Immature natural killer cell (primary cell): ENCODE results near the gene TBC1D8. TPM values are rescaled to one million over a fixed set of nuclear protein-coding genes. Genes with fewer than 3 reads are reported as not detected.

Source experiments
- DNase-seq, 3 donors: peaks; one replicate each; pipeline ENCODE4 v3.0.0; 2022; ENCODE audit warnings: mixed read lengths in 1 of 3
- H3K27ac Mint-ChIP-seq, 6 donors: one replicate each; pipeline ENCODE4 v1.8.0; 2020; ENCODE audit warnings: mixed read lengths in 6 of 6, mild to moderate bottlenecking in 5 of 6, inconsistent platforms in 4 of 6, moderate library complexity in 3 of 6
- H3K27me3 Mint-ChIP-seq, 3 donors: one replicate each; pipeline ENCODE4 v1.8.0; 2020 to 2021; ENCODE audit warnings: low read depth in 3 of 3, mild to moderate bottlenecking in 3 of 3, mixed read lengths in 3 of 3, moderate library complexity in 3 of 3, inconsistent platforms in 1 of 3
- H3K36me3 Mint-ChIP-seq, 3 donors: one replicate each; pipeline ENCODE4 v1.8.0; 2020; ENCODE audit warnings: mixed read lengths in 3 of 3, inconsistent platforms in 2 of 3, mild to moderate bottlenecking in 2 of 3
- H3K4me1 Mint-ChIP-seq, 2 donors: one replicate each; pipeline ENCODE4 v1.8.0; 2020; ENCODE audit warnings: inconsistent platforms in 2 of 2, mild to moderate bottlenecking in 2 of 2, mixed read lengths in 2 of 2, moderate library complexity in 1 of 2
- H3K4me3 Mint-ChIP-seq, 5 donors: one replicate each; pipeline ENCODE4 v1.8.0; 2020; ENCODE audit warnings: mild to moderate bottlenecking in 5 of 5, mixed read lengths in 5 of 5, inconsistent platforms in 3 of 5, moderate library complexity in 3 of 5
- H3K9me3 Mint-ChIP-seq, 6 donors: one replicate each; pipeline ENCODE4 v1.8.0; 2020; ENCODE audit warnings: mild to moderate bottlenecking in 6 of 6, mixed read lengths in 6 of 6, inconsistent platforms in 4 of 6, moderate library complexity in 3 of 6
- polyA plus RNA-seq, 3 donors: library from polyadenylated mRNA; unstranded; fragments of 300-500 nt; fragmentation: Illumina TruSeq; gene quantifications; one replicate each; pipeline ENCODE4 v1.2.3, GENCODE V29; 2021

The TBC1D8 gene
- polyA plus RNA-seq, 3 donors from 2014 or later, result 0.17 to 0.64 TPM; not detected in 1

- Mint-ChIP-seq H3K36me3 (no peaks in the 10 kb centered on the region), H3K27me3 (peaks cover 4 to 15% (median 10%) of the 10 kb centered on the region in 3 donors), H3K27ac (no peak overlapping the region), H3K9me3 (no peaks in the 10 kb centered on the region), H3K4me3 (no peak overlapping the region), H3K4me1 (peaks cover 10 to 12% of the 10 kb centered on the region in 2 donors)
- DNase-seq, result no peak
These were observed 30.8 kb downstream of the TBC1D8 start for GRCh38 chr2:101120124-101120996.

DNA sequence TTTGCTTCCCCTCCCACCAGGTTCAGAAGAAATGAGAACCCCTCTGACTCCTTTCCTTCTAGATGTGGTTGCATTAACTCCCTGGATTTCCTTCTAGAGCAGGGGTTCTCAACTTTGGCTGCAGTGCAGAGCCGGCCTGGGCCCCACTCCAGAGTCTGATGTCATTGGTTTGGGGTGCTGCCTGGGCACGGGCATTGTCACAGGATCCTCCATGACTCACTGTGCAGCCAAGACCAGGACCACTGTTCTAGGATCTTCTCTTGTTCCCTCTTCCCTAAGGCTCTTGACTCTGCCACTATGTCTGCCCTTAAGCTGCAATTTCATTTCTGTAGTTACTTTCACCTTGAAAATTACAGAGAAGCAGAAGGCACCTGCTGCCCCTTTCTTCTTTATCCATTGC, 31.8 kb downstream of the TBC1D8 start:
- Mint-ChIP-seq H3K27me3 (peaks cover 7 to 19% (median 10%) of the 10 kb centered on the region in 3 donors), H3K4me1 (peaks cover 1 to 3% of the 10 kb centered on the region in 2 donors), H3K36me3 (no peaks in the 10 kb centered on the region), H3K4me3 (no peak overlapping the region), H3K27ac (no peak overlapping the region), H3K9me3 (no peaks in the 10 kb centered on the region)
- no peak for DNase-seq

- no peaks in the 10 kb centered on the region for H3K9me3 Mint-ChIP-seq
- H3K27ac Mint-ChIP-seq, result no peak overlapping the region
- no peaks in the 10 kb centered on the region for H3K36me3 Mint-ChIP-seq
- H3K4me3 Mint-ChIP-seq, result no peak overlapping the region
- peaks cover 0 to 1% of the 10 kb centered on the region in 2 donors for H3K4me1 Mint-ChIP-seq
- no peak for DNase-seq
- peaks cover 8 to 27% (median 11%) of the 10 kb centered on the region in 3 donors for H3K27me3 Mint-ChIP-seq
These were observed 34.2 kb downstream of the TBC1D8 start for GRCh38 chr2:101116841-101117552.

DNA sequence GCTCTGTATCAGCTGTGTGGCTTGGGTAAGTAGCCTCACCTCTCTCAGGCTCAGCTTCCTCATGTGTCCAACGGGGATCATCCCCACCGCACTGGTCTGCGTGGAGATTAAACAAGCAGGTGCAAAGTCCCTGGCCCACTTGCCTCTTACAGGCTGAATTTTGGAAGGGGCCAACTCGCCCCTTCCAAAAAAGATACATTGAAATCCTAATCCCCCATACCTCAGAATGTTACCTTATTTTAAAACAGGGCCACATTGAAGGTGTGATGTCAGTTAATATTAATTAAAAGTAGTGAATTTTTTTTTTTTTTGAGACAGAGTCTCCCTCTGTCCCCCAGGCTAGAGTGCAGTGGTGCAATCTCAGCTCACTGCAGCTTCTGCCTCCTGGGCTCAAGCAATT, 34.8 kb downstream of the TBC1D8 start:
- Mint-ChIP-seq H3K4me3 (no peak overlapping the region), H3K27ac (no peak overlapping the region), H3K36me3 (no peaks in the 10 kb centered on the region), H3K27me3 (peaks cover 8 to 30% (median 13%) of the 10 kb centered on the region in 3 donors), H3K9me3 (no peaks in the 10 kb centered on the region), H3K4me1 (peaks cover 0 to 8% of the 10 kb centered on the region in 2 donors)
- DNase-seq, result no peak

- DNase-seq, result no peak
- Mint-ChIP-seq H3K4me3 (no peak overlapping the region), H3K9me3 (no peaks in the 10 kb centered on the region), H3K27me3 (peaks cover 8 to 32% (median 16%) of the 10 kb centered on the region in 3 donors), H3K27ac (no peak overlapping the region), H3K4me1 (peaks cover 0 to 14% of the 10 kb centered on the region in 2 donors), H3K36me3 (no peaks in the 10 kb centered on the region)
These were observed 35.5 kb downstream of the TBC1D8 start for GRCh38 chr2:101115664-101116063.

- no peak for DNase-seq
- Mint-ChIP-seq H3K9me3 (no peaks in the 10 kb centered on the region), H3K27me3 (peaks cover 8 to 29% (median 18%) of the 10 kb centered on the region in 3 donors), H3K36me3 (no peaks in the 10 kb centered on the region), H3K27ac (no peak overlapping the region), H3K4me1 (peaks cover 7 to 22% of the 10 kb centered on the region in 2 donors), H3K4me3 (no peak overlapping the region)
These were observed 36.4 kb downstream of the TBC1D8 start for GRCh38 chr2:101114815-101115214.

DNA sequence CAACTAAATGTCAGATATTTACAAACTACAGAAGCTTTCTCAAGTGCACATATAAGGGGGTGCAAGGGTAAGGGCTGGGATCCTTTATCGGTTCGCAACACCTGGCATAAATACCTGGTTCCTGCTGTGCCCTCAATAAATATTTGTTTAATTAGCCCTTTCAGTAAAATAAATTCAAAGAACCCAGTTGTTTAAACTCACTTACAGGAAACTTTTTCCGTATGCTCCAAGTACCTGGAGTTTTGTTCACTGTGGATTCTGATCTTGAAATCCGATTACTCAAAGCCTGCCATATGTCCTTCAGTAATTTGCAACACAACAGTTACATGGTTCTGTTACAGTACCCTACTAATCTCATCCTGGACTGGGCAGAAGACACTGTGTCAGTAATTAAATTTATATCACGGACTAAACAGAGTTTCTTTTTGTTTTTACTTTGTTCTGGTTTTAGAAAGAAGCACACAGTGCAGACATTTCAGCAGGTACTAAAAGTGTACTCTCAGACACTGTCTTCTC, 36.9 kb downstream of the TBC1D8 start:
- peaks cover 7 to 27% (median 18%) of the 10 kb centered on the region in 3 donors for H3K27me3 Mint-ChIP-seq
- H3K4me3 Mint-ChIP-seq, result no peak overlapping the region
- no peaks in the 10 kb centered on the region for H3K36me3 Mint-ChIP-seq
- DNase-seq, result no peak
- H3K27ac Mint-ChIP-seq, result no peak overlapping the region
- H3K9me3 Mint-ChIP-seq, result no peaks in the 10 kb centered on the region
- peaks cover 11 to 27% of the 10 kb centered on the region in 2 donors for H3K4me1 Mint-ChIP-seq

DNA sequence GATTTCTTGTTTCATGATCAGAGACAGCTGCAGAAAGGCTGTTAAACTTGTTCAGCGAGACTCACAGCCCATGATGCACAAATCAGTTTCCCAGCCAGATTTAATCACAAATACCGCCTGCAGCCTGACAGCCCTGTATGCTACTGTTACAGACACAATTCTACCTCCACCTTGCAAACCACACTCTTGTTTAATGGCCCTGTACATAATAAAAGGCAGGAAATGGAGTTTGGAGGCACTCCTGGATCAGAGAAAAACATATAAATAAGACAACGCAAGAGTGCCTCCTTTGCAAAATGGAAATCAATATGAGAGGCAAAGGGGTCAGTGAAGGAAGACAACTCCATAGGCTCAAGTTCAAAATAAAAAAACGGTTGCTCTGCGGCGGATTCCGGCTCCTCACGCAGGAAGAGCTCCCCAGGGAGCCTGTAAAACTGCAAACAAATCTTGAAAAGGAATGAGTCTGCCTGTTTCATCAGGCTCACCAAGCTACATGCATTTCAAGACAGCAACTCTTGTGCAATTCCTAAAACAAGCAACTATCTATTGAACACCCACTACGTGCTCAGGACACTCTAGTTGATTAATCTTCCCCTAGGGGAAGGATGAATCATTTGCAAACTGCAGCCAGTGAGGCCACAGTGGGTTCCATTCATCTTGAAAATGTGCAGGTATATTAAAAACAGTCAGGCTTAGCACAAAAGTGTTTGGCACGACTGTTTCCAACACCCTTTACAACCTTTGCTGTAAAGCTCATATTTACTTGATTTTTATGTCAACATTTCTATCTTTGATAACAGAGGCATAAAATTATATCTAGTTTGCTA, 37.5 kb downstream of the TBC1D8 start:
- Mint-ChIP-seq H3K4me3 (no peak overlapping the region), H3K9me3 (peaks cover 0 to 1% (median 0%) of the 10 kb centered on the region in 6 donors), H3K27me3 (peaks cover 8 to 22% (median 18%) of the 10 kb centered on the region in 3 donors), H3K27ac (no peak overlapping the region), H3K4me1 (peaks cover 11 to 33% of the 10 kb centered on the region in 2 donors), H3K36me3 (no peaks in the 10 kb centered on the region)
- no peak for DNase-seq

GRCh38 chr2:101112772-101113157, 38.4 kb downstream of the TBC1D8 start:
- Mint-ChIP-seq H3K36me3 (no peaks in the 10 kb centered on the region), H3K4me1 (peaks cover 11 to 33% of the 10 kb centered on the region in 2 donors), H3K4me3 (no peak overlapping the region), H3K27ac (no peak overlapping the region), H3K9me3 (peaks cover 0 to 1% (median 0%) of the 10 kb centered on the region in 6 donors), H3K27me3 (peaks cover 8 to 22% (median 18%) of the 10 kb centered on the region in 3 donors)
- no peak for DNase-seq

GRCh38 chr2:101111917-101112771, 39.0 kb downstream of the TBC1D8 start:
- no peak for DNase-seq
- no peaks in the 10 kb centered on the region for H3K36me3 Mint-ChIP-seq
- H3K4me1 Mint-ChIP-seq, result peaks cover 11 to 33% of the 10 kb centered on the region in 2 donors
- peaks cover 0 to 1% (median 0%) of the 10 kb centered on the region in 6 donors for H3K9me3 Mint-ChIP-seq
- no peak overlapping the region for H3K4me3 Mint-ChIP-seq
- H3K27ac Mint-ChIP-seq, result no peak overlapping the region
- H3K27me3 Mint-ChIP-seq, result peaks cover 8 to 24% (median 18%) of the 10 kb centered on the region in 3 donors

GRCh38 chr2:101111262-101111838, 39.8 kb downstream of the TBC1D8 start:
- peaks cover 11 to 33% of the 10 kb centered on the region in 2 donors for H3K4me1 Mint-ChIP-seq
- H3K27ac Mint-ChIP-seq, result no peak overlapping the region
- H3K9me3 Mint-ChIP-seq, result peaks cover 0 to 1% (median 0%) of the 10 kb centered on the region in 6 donors
- DNase-seq, result no peak
- H3K27me3 Mint-ChIP-seq, result peaks cover 8 to 28% (median 17%) of the 10 kb centered on the region in 3 donors
- no peaks in the 10 kb centered on the region for H3K36me3 Mint-ChIP-seq
- no peak overlapping the region for H3K4me3 Mint-ChIP-seq

DNA sequence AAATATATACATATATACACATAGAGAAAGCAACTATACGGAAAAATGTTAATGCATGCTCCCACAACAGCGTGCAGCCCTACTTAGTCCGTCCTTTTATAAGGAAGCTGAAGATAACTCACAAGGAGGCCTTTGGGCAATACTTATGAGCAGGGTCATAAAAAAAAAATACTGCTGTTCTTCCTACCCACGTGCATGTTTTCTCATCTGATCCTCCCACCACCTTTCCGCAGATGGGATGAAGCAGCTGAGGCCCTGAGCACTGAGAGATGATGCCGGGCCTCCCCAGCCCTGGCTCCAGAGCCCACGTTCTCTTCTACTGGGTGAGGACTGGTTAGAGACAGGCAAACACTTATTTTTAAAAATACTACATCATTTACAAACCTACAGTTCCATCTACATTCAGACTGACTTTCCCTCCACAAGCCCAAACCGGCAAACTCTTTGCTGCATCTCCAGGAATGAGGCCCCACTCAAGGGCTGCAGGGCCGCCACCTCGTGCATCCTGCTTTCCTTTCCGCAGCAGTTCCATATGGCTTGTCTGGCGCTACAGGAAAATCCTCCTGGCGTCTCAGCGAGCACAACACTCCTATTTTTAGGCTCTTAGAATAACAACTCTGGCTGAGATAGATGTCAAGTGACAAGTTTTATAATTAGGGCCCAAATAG, 41.6 kb downstream of the TBC1D8 start:
- Mint-ChIP-seq H3K4me3 (peak overlapping the region in 2 of 5 donors; percentile 36 to 67), H3K27ac (peak overlapping the region in 1 of 6 donors; percentile 31), H3K4me1 (peaks cover 11 to 33% of the 10 kb centered on the region in 2 donors), H3K27me3 (peaks cover 11 to 35% (median 21%) of the 10 kb centered on the region in 3 donors), H3K9me3 (peaks cover 0 to 1% (median 0%) of the 10 kb centered on the region in 6 donors), H3K36me3 (no peaks in the 10 kb centered on the region)
- DNase-seq, result no peak
